ENCODE measurements around the gene IGF2R.
"Not testable (repeated sequence)": the region's sequence is repeated elsewhere in the genome, so short reads cannot be mapped to it uniquely, and the experiment has no call there.

IGF2R gene, protein sequence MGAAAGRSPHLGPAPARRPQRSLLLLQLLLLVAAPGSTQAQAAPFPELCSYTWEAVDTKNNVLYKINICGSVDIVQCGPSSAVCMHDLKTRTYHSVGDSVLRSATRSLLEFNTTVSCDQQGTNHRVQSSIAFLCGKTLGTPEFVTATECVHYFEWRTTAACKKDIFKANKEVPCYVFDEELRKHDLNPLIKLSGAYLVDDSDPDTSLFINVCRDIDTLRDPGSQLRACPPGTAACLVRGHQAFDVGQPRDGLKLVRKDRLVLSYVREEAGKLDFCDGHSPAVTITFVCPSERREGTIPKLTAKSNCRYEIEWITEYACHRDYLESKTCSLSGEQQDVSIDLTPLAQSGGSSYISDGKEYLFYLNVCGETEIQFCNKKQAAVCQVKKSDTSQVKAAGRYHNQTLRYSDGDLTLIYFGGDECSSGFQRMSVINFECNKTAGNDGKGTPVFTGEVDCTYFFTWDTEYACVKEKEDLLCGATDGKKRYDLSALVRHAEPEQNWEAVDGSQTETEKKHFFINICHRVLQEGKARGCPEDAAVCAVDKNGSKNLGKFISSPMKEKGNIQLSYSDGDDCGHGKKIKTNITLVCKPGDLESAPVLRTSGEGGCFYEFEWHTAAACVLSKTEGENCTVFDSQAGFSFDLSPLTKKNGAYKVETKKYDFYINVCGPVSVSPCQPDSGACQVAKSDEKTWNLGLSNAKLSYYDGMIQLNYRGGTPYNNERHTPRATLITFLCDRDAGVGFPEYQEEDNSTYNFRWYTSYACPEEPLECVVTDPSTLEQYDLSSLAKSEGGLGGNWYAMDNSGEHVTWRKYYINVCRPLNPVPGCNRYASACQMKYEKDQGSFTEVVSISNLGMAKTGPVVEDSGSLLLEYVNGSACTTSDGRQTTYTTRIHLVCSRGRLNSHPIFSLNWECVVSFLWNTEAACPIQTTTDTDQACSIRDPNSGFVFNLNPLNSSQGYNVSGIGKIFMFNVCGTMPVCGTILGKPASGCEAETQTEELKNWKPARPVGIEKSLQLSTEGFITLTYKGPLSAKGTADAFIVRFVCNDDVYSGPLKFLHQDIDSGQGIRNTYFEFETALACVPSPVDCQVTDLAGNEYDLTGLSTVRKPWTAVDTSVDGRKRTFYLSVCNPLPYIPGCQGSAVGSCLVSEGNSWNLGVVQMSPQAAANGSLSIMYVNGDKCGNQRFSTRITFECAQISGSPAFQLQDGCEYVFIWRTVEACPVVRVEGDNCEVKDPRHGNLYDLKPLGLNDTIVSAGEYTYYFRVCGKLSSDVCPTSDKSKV (N-terminal part only)

DNA sequence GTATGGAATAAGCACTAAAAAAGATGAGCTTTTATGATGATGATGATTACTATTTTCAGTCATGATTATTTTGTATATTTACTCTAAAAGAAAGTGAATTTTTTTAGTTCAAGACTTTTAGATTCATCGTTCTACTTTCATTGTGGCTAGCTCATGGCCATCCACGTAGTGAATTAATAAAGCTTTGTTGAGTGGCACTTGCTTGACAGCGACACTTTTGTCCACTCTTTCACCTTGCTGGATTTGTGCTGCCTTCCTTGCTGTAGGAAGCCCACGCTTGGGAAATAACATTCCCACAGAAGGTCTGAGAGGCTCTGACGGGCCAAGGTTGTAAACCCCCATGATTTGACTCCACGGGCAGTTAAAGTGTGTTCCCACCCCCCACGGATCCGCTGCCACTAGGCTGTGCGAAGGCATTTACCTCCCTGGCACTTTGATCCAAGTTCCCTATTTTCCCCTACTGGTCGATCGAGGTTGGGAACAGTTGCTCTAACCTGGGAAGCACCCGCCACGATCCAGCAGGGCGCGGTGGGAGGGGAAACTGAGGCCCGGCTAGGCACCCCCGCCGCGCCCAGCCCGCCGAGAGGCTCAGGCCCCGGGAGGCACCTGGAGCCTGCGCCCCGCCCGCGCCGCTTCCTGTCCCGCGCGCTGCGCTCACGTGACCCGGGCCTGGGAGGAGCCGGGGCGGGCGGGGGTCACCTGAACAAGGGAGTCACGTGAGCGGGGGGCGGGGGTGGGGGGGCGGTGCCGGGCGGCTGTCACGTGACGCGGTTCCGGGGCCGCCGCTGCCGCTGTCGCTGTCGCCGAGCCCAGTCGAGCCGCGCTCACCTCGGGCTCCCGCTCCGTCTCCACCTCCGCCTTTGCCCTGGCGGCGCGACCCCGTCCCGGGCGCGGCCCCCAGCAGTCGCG is at the start of gene IGF2R:
IGF2R (plus strand) TSS at position 788 of the 909 bp plus-strand sequence. CDS start 165 bp downstream, outside the sequence.
- DNase-seq, result peak; percentile 94

- no peak for DNase-seq
Observed at GRCh38 chr6:159919800-159920199, 49.1 kb upstream of the IGF2R start.

GRCh38 chr6:159924150-159924549 is 44.7 kb upstream of the IGF2R start:
- DNase-seq, result not testable (repeated sequence)

DNA sequence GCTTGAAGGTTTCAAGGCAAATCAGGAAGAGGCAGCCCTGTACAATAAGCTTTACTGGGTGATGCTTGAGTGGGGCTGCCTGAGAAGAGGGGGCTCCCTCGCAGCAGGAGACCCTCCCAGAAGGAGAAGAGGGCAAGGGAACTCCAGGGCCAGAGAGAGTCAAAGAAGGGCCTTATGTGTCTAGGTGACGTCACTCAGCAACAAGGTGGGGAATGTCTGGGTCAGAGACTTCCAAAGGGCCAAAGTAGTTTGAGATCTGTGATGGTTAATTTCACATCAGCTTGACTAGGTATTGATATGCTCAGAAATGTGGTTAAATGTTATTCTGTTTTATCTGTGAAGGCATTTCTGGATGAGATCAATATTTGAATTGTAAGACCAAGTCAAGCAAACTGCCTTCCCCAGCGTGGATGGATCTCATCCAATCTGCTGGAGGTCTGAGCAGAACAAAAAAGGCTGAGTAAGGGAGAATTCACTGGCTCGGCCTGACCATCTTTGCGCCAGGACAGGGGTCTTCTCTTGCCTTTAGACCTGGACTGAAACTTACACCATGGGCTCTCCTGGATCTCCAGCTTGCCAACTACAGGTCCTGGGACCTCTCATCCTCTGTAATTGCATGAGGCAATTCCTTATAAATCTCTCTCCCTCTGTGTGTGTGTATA is 42.2 kb upstream of the IGF2R start:
- no peak for DNase-seq

- peak; percentile 39 for DNase-seq
Observed at GRCh38 chr6:159929819-159930218, 39.1 kb upstream of the IGF2R start.

DNA sequence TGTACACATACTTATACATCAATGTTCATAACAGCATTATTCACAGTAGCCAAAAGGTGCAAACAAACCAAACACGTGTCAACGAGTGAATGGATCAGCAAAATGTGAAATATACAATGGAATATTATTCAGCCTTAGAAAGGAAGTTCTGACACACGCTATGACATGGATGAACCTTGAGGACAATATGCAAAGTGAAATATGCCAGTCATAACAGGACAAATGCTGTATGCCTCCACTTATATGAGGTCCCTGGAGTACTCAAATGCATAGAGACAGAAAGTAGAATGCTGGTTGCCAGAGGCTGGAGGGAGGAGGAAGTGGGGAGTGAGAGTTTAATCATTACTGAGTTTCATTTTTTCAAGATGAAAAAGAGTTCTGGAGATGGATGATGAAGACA is 37.8 kb upstream of the IGF2R start:
- no peak for DNase-seq

- no peak for DNase-seq
Observed at GRCh38 chr6:159931846-159932245, 37.0 kb upstream of the IGF2R start.

DNA sequence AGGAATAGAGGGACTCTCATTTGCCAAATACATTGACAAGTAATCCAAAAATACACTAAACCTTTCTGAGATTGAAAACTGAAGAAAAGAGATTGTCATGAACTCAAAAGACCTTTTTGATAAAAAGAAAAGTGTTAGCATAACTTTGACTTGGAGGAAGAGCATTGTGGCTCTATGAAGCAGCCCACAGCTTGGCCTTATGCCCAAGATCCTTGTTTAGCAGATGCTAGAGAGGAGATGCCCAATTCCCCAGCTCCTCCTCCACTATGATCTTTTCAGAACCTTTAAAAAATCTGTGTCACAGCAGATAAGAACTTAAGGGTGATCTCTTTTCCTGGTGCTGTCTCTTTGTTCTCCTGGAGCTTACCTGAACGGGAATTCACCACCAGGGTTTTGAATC is 35.8 kb upstream of the IGF2R start:
- no peak for DNase-seq

DNA sequence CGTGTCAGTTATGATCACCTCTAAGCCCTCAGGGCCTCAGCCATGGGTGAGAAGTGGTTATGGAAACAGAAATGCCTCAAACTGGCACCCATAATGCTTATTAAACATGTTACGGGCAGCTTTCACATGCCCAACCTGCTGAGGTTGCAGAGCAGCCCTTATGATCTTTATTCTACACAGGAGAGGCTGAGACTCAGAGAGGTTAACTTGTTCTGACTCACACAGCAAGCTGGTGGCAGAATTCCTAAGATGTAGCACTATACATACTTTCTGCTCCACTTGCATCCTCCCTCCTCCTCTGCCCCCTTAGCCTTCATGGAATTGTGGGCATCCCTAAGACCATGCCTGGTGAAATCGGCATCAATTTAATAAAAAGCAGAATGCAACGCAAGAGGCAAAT is 34.7 kb upstream of the IGF2R start:
- no peak for DNase-seq

DNA sequence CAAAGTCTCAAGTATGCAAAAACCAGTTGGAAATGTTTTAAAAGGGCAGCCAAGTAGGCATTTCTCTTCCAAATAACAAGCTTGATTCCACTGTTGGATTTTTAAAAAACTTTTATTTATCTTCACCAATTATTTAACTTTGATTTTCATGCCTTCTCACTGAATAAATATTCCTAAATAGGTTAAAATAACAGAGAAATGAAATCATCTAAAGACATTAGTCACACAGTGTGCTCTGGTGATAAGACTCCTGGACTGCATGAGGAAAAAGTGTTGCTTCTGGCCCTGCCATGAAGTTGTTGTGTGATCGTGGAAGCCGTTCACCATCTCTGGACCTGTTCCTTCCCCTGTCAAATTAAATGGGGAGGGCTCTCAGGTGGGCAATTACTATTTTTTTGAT is 33.8 kb upstream of the IGF2R start:
- DNase-seq, result no peak

DNA sequence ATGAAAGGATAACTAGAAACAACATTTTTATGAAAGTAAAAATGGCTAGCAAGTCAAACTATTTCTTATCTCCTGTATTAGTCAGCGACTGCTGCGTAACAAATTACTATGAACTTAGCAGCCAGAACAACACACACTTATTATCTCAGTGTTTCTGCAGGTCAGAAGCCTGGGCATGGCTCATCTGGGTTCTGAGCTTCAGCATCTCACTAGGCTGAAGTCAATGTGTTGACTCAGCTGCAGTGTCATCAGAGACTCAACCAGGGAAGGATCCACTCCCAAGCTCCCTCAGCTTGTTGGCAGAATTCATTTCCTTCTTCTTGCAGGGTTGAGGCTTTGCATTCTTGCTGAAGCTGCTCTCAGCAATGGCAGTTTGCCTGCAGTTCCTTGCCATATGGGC is 33.2 kb upstream of the IGF2R start:
- no peak for DNase-seq

GRCh38 chr6:159939591-159940016 is 29.3 kb upstream of the IGF2R start:
- DNase-seq, result no peak

DNA sequence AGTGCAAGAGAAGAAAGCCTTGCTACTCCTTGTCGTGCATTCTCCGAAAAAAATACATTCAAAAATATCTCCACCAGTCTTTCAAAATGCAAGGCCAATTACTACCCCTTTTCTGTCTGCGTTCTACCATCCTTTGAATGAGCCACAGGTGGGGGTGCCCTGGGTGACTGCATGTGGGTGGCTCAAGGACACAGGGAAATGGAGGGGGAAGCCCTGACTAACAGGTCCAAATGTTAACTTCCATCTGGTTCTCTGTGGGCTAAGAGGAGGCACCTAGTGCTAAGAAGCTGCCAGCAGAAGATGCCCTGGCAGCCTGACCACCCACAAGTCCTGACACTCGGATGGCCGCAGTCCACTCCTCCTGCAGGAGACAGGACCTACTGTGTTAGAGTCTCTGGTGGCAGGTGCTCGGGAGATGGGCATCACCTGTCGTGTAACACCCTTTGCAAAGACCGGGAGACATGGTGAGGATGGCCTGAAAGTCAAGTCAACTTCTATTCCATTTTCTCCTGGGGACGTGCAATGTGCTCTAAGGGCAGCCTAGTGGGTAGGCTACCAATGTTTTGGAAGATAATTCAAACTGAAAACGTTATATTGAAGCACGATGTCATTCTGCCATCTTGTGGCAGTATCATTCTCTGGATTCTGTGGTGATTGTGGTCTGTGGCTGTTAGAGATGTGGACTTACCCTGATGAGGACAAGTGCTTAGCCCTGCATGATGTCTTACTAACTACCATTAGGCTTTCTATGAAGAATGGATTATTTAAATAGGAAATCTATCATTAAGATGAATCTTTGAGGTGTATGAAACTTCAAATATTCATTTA is 27.4 kb upstream of the IGF2R start:
- DNase-seq, result no peak

DNA sequence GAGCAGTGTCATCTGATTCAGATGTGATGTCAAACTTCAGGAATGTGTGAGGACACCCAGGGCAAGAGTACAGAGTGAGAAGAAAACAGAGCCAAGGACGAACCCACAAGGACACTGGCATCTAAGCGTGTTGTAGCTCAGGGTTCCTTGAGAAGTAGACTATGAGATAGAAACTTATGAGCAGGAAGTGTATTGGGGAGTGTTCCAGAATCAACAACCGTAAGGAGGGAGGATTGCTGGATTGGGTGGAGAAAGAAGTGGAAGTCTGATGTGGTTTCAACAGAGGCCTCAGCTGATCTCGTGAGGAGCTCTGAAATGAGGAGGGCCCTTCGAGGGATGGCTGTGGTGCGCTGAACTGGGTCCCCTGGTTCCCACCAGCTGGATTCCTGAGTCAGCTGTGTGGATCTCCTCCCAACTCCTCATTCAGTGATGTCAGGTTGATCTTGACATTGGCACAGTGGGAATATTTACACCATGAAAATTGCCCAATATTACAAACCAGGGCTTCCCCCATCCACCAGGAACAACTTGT is 25.7 kb upstream of the IGF2R start:
- no peak for DNase-seq

GRCh38 chr6:159943968-159944598 is 24.8 kb upstream of the IGF2R start:
- no peak for DNase-seq

DNA sequence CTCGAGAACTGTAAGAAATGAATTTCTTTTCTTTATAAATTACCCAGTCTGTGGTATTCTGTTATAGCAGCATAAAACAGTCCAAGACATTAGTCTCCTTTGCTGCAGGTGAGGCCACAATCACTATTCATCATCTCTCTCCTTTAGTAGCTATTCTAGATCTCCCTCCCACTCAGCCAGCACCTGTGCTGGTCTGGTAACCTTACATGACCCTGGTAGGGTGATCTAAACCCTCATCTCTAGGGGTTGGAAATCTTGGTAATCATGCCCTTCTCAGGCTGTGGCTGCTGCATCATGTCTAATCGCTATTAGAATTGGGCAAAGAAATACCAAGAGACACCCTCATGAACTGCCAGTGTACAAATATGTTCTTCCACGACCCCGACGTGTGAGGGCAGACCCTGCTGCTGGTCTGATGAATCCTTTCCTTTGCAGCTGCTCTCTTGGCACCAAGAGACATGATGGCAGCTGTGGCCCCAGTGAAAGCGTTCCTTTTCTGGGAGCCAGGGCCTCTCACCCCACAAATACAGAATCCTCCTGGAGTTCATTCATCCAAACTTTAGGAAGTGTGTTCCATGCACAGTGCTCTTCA is 23.0 kb upstream of the IGF2R start:
- no peak for DNase-seq

DNA sequence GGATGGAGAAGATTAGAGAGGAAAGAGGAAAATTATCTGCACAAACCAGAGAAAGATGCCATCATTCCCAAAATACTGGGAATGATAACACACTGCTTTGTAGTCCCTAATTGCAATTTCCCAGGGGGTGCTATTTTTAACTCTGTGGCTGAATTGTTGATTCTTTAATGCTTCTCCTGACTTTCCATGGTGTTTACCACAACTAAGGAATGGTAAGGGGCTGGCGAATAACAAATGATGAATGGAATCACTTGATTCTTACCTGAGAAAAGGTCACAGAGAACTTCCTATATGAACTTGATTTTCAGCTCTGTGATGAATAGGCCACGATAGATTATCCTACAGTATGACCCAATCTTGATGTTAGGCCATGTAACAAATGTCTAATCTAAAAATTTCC is 22.0 kb upstream of the IGF2R start:
- DNase-seq, result no peak

DNA sequence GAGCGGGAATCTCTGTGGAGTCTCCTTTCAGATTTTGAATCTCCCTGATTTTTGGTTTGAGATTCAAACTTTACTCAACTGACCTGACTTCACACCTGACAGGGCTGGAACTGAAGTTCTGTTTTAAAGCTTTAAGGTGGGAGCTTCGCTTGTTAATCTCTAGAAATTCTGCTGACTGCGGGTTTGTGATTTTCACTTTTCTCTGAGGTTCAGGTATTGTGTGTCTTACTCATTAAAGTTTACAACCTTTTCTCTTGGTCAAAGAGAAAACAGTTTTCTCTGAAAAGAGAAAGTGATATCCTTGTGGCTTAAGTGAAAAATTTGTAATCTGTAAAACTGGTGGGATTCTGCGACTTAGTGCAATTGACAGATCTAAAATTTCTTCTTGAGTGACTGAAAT is 20.7 kb upstream of the IGF2R start:
- no peak for DNase-seq

DNA sequence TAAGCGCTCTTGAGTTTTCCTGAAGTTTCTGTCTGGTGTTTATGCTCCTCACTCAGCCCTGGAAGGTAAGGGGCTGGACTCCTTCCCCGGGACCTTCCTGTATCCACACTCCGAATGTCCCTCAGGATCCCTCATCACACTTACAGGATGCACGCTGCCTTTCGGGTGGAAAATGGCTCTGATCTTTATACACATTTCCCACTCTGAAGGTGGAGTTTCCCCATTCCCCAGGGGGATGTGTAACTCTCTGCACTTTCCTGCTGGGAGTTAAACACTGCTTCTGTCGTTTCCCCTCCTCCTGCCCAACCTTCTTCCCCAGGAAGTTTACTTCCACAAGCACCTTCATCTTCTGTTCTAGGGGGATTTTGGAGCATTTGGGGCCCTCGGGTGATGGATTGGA is 17.1 kb upstream of the IGF2R start:
- DNase-seq, result no peak

Measured in femur (tissue), 1 donor.